A673 (cell line): ENCODE measurements around the gene TRMT61A.

Experiments
- CTCF ChIP-seq: fragments of 300-800, 200-600 bp; sonication (generic); conservative IDR thresholded peaks from 2 replicates; pipeline ENCODE4 v1.5.1; 2017; ENCODE audit warnings: low read depth, mild to moderate bottlenecking, antibody characterized with exemption, low read length, moderate library complexity, mixed read lengths
- EZH2 ChIP-seq: fragments of 200-600 bp; sonication (generic); IDR thresholded peaks from 2 replicates; pipeline ENCODE4 v1.6.1; 2017; ENCODE audit warnings: borderline replicate concordance, low read depth, mild to moderate bottlenecking, mixed read lengths, antibody characterized with exemption, low read length; ENCODE audit not compliant: poor library complexity, severe bottlenecking

GRCh38 chr14:103489621-103490020 is 39.4 kb upstream of the TRMT61A start:
- no peak for TF ChIP-seq CTCF
- TF ChIP-seq EZH2: no peak
